ENCODE data around the gene KCNK7.

KCNK7 gene

GRCh38 chr11:65556470-65557279 lies 38.9 kb downstream of the KCNK7 start:
- no peaks in the 10 kb centered on the region for H3K36me3 ChIP-seq (ENCODE audit: insufficient read depth)
- H4K20me1 ChIP-seq (ENCODE audit: insufficient read depth), result no peaks in the 10 kb centered on the region
- no peak overlapping the region for H3K4me2 ChIP-seq
- no peak overlapping the region for H3K27ac ChIP-seq
- H3K79me2 ChIP-seq (ENCODE audit: insufficient read depth, low read depth), result no peaks in the 10 kb centered on the region
- H3K9ac ChIP-seq, result no peak overlapping the region
- no peak overlapping the region for H2AFZ ChIP-seq (ENCODE audit: low read depth)
- H3K4me1 ChIP-seq (ENCODE audit: low read depth, poor library complexity, severe bottlenecking), result peaks cover 68% of the 10 kb centered on the region
- no peaks in the 10 kb centered on the region for H3K27me3 ChIP-seq (ENCODE audit: insufficient read depth, low read depth)
- TF ChIP-seq, protein P1, sequence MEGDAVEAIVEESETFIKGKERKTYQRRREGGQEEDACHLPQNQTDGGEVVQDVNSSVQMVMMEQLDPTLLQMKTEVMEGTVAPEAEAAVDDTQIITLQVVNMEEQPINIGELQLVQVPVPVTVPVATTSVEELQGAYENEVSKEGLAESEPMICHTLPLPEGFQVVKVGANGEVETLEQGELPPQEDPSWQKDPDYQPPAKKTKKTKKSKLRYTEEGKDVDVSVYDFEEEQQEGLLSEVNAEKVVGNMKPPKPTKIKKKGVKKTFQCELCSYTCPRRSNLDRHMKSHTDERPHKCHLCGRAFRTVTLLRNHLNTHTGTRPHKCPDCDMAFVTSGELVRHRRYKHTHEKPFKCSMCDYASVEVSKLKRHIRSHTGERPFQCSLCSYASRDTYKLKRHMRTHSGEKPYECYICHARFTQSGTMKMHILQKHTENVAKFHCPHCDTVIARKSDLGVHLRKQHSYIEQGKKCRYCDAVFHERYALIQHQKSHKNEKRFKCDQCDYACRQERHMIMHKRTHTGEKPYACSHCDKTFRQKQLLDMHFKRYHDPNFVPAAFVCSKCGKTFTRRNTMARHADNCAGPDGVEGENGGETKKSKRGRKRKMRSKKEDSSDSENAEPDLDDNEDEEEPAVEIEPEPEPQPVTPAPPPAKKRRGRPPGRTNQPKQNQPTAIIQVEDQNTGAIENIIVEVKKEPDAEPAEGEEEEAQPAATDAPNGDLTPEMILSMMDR (conservative IDR thresholded peaks at IDR 0.05; ENCODE audit: low read depth, low read length), result no peak
- no peak overlapping the region for H3K4me3 ChIP-seq (IDR thresholded peaks at IDR 0.05; ENCODE audit: insufficient read depth, low read depth, low read length)

DNA sequence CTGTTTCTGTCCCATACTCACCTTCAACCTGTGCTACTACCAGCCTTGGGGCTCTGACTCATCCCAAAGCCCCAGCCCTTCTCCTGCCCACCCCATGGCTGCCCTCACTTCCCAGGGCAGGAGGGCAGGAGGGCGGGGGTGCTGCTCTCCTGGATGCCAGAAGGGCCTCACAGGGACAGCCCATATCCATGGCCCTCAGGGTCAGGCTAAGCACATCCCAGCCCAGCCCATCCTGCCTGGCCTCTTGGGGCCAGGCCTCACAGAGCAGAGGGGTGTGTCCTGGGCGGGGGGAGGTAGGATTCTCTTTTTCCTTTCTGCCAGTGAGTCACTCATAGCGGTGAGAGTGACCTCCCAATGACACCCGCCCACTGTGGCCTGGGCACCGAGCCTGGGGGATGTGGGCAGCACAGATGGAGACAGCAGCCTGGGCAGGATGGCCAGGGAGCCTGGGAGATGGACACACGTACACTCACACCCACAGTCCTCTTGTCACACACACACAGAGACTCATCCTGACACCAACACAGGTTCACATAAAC lies 39.8 kb downstream of the KCNK7 start:
- H3K4me2 ChIP-seq, result no peak overlapping the region; the same call in 1 of the 2 replicates
- no peak overlapping the region for H3K4me3 ChIP-seq (IDR thresholded peaks at IDR 0.05; ENCODE audit: insufficient read depth, low read depth, low read length)
- peaks cover 74% of the 10 kb centered on the region for H3K4me1 ChIP-seq (ENCODE audit: low read depth, poor library complexity, severe bottlenecking)
- H3K27me3 ChIP-seq (ENCODE audit: insufficient read depth, low read depth), result no peaks in the 10 kb centered on the region
- H2AFZ ChIP-seq (ENCODE audit: low read depth), result no peak overlapping the region
- H3K36me3 ChIP-seq (ENCODE audit: insufficient read depth), result no peaks in the 10 kb centered on the region
- H3K9ac ChIP-seq, result no peak overlapping the region
- TF ChIP-seq, protein P1 (conservative IDR thresholded peaks at IDR 0.05; ENCODE audit: low read depth, low read length), result no peak
- H4K20me1 ChIP-seq (ENCODE audit: insufficient read depth), result no peaks in the 10 kb centered on the region
- H3K79me2 ChIP-seq (ENCODE audit: insufficient read depth, low read depth), result no peaks in the 10 kb centered on the region
- H3K27ac ChIP-seq, result no peak overlapping the region

- no peaks in the 10 kb centered on the region for H4K20me1 ChIP-seq (ENCODE audit: insufficient read depth)
- H3K79me2 ChIP-seq (ENCODE audit: insufficient read depth, low read depth), result no peaks in the 10 kb centered on the region
- no peak overlapping the region; the same call in 1 of the 2 replicates for H3K9ac ChIP-seq
- no peak overlapping the region for H2AFZ ChIP-seq (ENCODE audit: low read depth)
- no peaks in the 10 kb centered on the region for H3K36me3 ChIP-seq (ENCODE audit: insufficient read depth)
- peak overlapping the region; percentile 89; the same call in 1 of the 2 replicates for H3K4me2 ChIP-seq
- H3K27ac ChIP-seq, result no peak overlapping the region
- peaks cover 70% of the 10 kb centered on the region for H3K4me1 ChIP-seq (ENCODE audit: low read depth, poor library complexity, severe bottlenecking)
- no peak overlapping the region for H3K4me3 ChIP-seq (IDR thresholded peaks at IDR 0.05; ENCODE audit: insufficient read depth, low read depth, low read length)
- no peaks in the 10 kb centered on the region for H3K27me3 ChIP-seq (ENCODE audit: insufficient read depth, low read depth)
- TF ChIP-seq, protein P1 (conservative IDR thresholded peaks at IDR 0.05; ENCODE audit: low read depth, low read length), result no peak
These were observed 40.7 kb downstream of the KCNK7 start for GRCh38 chr11:65554842-65555430.

DNA sequence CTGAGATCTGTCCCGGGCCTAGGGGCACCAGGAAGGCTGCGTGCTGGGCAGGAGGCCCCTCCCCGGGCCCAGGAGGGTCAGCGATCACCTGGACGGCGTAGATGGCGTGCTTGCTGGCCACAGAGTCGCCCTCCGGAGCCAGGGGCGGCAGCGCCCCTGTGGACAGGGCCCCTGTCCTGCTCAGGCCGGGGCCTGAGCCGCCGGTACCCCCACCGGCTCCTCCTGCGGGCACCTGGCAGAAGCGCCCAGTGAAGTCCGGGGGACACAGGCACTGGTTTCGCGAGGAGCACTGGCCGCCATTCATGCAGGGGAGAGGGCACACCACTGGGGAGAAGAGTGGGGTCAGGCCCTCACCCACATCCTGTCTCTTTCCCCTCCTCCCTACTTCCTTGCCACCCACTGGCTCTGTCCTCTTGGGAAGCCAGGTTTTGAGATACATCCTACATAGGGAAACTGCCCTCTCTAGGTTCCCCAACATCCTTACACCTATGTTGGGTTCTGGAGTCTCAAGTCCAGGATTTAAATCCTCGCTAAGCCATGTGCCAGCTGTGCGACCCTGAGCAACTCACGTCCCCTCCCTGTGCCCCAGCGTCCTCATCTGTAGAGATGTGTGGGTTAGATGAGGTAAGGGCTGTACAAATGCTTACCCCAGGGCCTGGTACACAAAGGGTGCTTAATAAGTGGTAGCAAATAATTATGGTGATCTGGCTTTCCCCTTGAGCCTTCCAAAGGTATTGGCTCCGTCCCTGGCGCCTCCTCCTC lies 41.4 kb downstream of the KCNK7 start:
- Histone ChIP-seq H3K27me3 (ENCODE audit: insufficient read depth, low read depth) (no peaks in the 10 kb centered on the region), H3K4me3 (IDR thresholded peaks at IDR 0.05; ENCODE audit: insufficient read depth, low read depth, low read length) (no peak overlapping the region), H2AFZ (ENCODE audit: low read depth) (peak overlapping the region; percentile 59; the same call in 1 of the 2 replicates), H4K20me1 (ENCODE audit: insufficient read depth) (no peaks in the 10 kb centered on the region), H3K27ac (peak overlapping the region; percentile 76), H3K9ac (peak overlapping the region; percentile 69), H3K36me3 (ENCODE audit: insufficient read depth) (no peaks in the 10 kb centered on the region), H3K4me1 (ENCODE audit: low read depth, poor library complexity, severe bottlenecking) (peaks cover 67% of the 10 kb centered on the region), H3K4me2 (peak overlapping the region; percentile 89), H3K79me2 (ENCODE audit: insufficient read depth, low read depth) (no peaks in the 10 kb centered on the region)
- TF ChIP-seq, protein P1 (conservative IDR thresholded peaks at IDR 0.05; ENCODE audit: low read depth, low read length), result no peak
